GM18951 (cell line): ENCODE data around the gene FKTN.
"Not testable (repeated sequence)": the region's sequence is repeated elsewhere in the genome, so short reads cannot be mapped to it uniquely, and the experiment has no call there.

Source experiments
- POLR2A ChIP-seq: IDR thresholded peaks from 4 replicates; pipeline ENCODE4 v1.6.1; 2011; ENCODE audit warnings: mild to moderate bottlenecking; ENCODE audit not compliant: insufficient read length, insufficient read depth; ENCODE audit errors: extremely low read depth
- in situ Hi-C: fragments of 300-500 bp; cut with MboI; formaldehyde crosslinking; loops from one replicate; pipeline ENCODE4 v1.12.0; 2022; ENCODE audit warnings: low sequenced_read_pairs, mixed read lengths, inconsistent platforms; ENCODE audit not compliant: unreplicated experiment

FKTN gene

GRCh38 chr9:105557804-105558610, at the start of gene FKTN:
TSS of gene FKTN (plus strand) at chr9:105558131. CDS start at chr9:105575033, 16,902 bp downstream.
- peak; percentile 92 for TF ChIP-seq POLR2A
- in situ Hi-C loops, result no loop called here

GRCh38 chr9:105508530-105508929, 49.4 kb upstream of the FKTN start:
- no peak for TF ChIP-seq POLR2A
- in situ Hi-C loops, result no loop called here

GRCh38 chr9:105510024-105510423, 47.9 kb upstream of the FKTN start:
- TF ChIP-seq POLR2A, result no peak
- in situ Hi-C loops, result no loop called here

- no peak for TF ChIP-seq POLR2A
- in situ Hi-C loops, result no loop called here
Observed at GRCh38 chr9:105511446-105511845, 46.5 kb upstream of the FKTN start.

- in situ Hi-C loops, result no loop called here
- TF ChIP-seq POLR2A, result no peak
Observed at GRCh38 chr9:105515811-105516413, 42.0 kb upstream of the FKTN start.

- in situ Hi-C loops, result not testable (repeated sequence)
Observed at GRCh38 chr9:105519710-105520369, 38.1 kb upstream of the FKTN start.

GRCh38 chr9:105520992-105521391, 36.9 kb upstream of the FKTN start:
- in situ Hi-C loops, result not testable (repeated sequence)

- in situ Hi-C loops, result not testable (repeated sequence)
Observed at GRCh38 chr9:105522618-105523385, 35.1 kb upstream of the FKTN start.

- in situ Hi-C loops, result no loop called here
- TF ChIP-seq POLR2A, result no peak
Observed at GRCh38 chr9:105531530-105531929, 26.4 kb upstream of the FKTN start.

GRCh38 chr9:105535920-105536668, 21.8 kb upstream of the FKTN start:
- in situ Hi-C loops, result no loop called here
- no peak for TF ChIP-seq POLR2A

GRCh38 chr9:105539452-105539851, 18.5 kb upstream of the FKTN start:
- TF ChIP-seq POLR2A, result no peak
- in situ Hi-C loops, result no loop called here

- no peak for TF ChIP-seq POLR2A
Observed at GRCh38 chr9:105541838-105542237, 16.1 kb upstream of the FKTN start.

GRCh38 chr9:105554042-105554441, 3.9 kb upstream of the FKTN start:
- in situ Hi-C loops, result no loop called here
- TF ChIP-seq POLR2A, result peak; percentile 4

More at GRCh38 chr9:105541838-105542237, 16.1 kb upstream of the FKTN start:
- in situ Hi-C loops, result no loop called here
